Adrenal gland (tissue), 12 donors: ENCODE measurements around the gene FXYD2. TPM values are rescaled to one million over a fixed set of nuclear protein-coding genes. Genes with fewer than 3 reads are reported as not detected.

Source experiments
- DNase-seq, 7 donors: peaks; one replicate each; pipeline ENCODE4 v3.0.0-alpha.2; 2019 to 2020
- H3K27ac ChIP-seq, 5 donors: fragments of 200-600 bp; sonication (generic) in 4 of 5; 1 replicate in 3 of 5; 2 replicates in 2 of 5; pipeline versions ENCODE4 v1.5.1 to v1.8.0; 2016 to 2020; ENCODE audit warnings: mild to moderate bottlenecking in 1 of 5
- H3K27me3 ChIP-seq: fragments of 200-600 bp; 2 replicates; pipeline ENCODE4 v1.8.0; 2021
- H3K36me3 ChIP-seq, 2 donors: fragments of 200-600 bp; replicated peaks in 1 of 2; 1 replicate in 1 of 2; 2 replicates in 1 of 2; pipeline versions ENCODE4 v1.5.1 to v1.8.0; 2018 to 2022
- H3K4me1 ChIP-seq, 2 donors: fragments of 200-600 bp; replicated peaks in 1 of 2; 1 replicate in 1 of 2; 2 replicates in 1 of 2; pipeline versions ENCODE4 v1.5.1 to v1.8.0; 2018 to 2021
- H3K4me3 ChIP-seq, 4 donors: fragments of 200-600 bp; sonication (generic) in 3 of 4; one replicate each; pipeline ENCODE4 v1.5.1; 2016 to 2018
- H3K9me3 ChIP-seq, 3 donors: fragments of 200-600 bp; sonication (generic) in 1 of 3; replicated peaks in 1 of 3; 1 replicate in 2 of 3; 2 replicates in 1 of 3; pipeline versions ENCODE4 v1.5.1 to v1.8.0; 2016 to 2021
- POLR2A ChIP-seq, 2 donors: fragments of 450-650 bp; IDR thresholded peaks; one replicate each; pipeline ENCODE4 v1.6.1; 2017; ENCODE audit warnings: antibody characterized with exemption in 2 of 2, mild to moderate bottlenecking in 2 of 2, moderate library complexity in 1 of 2
- WGBS, 4 donors: extraction: QIAGEN DNeasy Blood & Tissue Kit in 2 of 4; methylation state at CpG; one replicate each; pipeline versions ENCODE4 v1.1.5 to v1.1.7; 2013 to 2017; 5-methylcytosine and 5-hydroxymethylcytosine counted together
- intact Hi-C, 2 donors: fragments of 100-400 bp; cut with DNase I; formaldehyde crosslinking; loops; one replicate each; pipeline versions ENCODE4 v1.14.1 to v1.15.0; 2022 to 2023
- polyA plus RNA-seq, 3 donors: library from polyadenylated mRNA; stranded (reverse); fragments of 200-250 nt in 2 of 3; fragments of 350-450 nt in 1 of 3; fragmentation: Illumina TruSeq in 1 of 3; extraction: RNeasy Lipid Tissue Mini Kit (QIAGEN cat#74804) in 1 of 3; gene quantifications; one replicate each; pipeline ENCODE4 v1.2.3, GENCODE V29; 2013 to 2014
- total RNA-seq, 9 donors: library from RNA; depleted of rRNA in 4 of 9; stranded (reverse); fragments of >200 nt in 4 of 9; fragments of 120-200 nt in 1 of 9; fragmentation: NEBNext Ultra II Directional in 1 of 9; extraction: Animal tissue kit (Norgen Biotek cat#: 25700) in 1 of 9; gene quantifications; one replicate each; pipeline versions ENCODE4 v1.1.0 to v1.2.4, GENCODE V29; 2013 to 2023
- TF ChIP-seq, protein P1 (sequence below), 6 experiments: fragments of 450-650 bp in 4 of 6; fragments of 200-600 bp in 2 of 6; sonication (generic) in 1 of 6; IDR thresholded peaks; 1 replicate in 5 of 6; 2 replicates in 1 of 6; pipeline versions ENCODE4 v1.5.1 to v1.8.0; 2016 to 2021; ENCODE audit warnings: antibody characterized with exemption in 6 of 6, mild to moderate bottlenecking in 2 of 6, moderate library complexity in 1 of 6
- donor health status: healthy with polysubstance abuse.
- donor health status: Bipolar disorder and iron deficiency.
- donor health status: DM: yes; HTN: yes; CAD: no.
- donor health status: DM: no; HTN: no; CAD: no.
- donor health status: DM: no; HTN: no; CAD: no.
- donor health status: DM: yes; HTN: yes; CAD: no.

FXYD2 gene
- total and polyA plus RNA-seq, 12 donors: 0.27 to 11.3 (median 2.7) TPM; not detected in 2

DNA sequence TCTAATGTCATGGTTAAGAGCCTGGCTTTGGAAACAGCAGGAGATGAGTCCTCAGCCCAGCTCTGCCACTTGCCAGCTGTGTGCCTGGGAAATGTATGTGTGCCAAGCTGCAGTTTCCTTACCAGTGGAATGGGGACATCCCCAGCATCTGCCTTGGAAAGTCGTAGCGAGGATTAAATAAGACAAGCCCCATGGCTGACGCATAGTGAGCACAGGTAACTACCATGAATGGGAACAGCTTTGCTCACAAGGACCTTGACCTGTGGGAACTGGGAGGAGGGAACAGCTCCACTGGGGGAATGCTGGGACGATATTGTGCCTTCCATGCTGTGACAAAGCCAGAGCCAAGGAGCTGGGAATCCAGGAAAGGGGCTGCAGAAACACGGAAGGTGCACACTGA lies 24.9 kb downstream of the FXYD2 start:
- intact Hi-C loops: no loop called here
- Histone ChIP-seq H3K4me1 (peaks cover 8 to 11% of the 10 kb centered on the region in 2 donors), H3K36me3 (no peaks in the 10 kb centered on the region), H3K27ac (no peak overlapping the region), H3K27me3 (peaks cover 27% of the 10 kb centered on the region), H3K4me3 (no peak overlapping the region), H3K9me3 (no peaks in the 10 kb centered on the region)
- 57 to 76% (median 73%) methylated on average over 5 of the region's 5 CpGs for WGBS, 4 donors
- TF ChIP-seq, protein P1, sequence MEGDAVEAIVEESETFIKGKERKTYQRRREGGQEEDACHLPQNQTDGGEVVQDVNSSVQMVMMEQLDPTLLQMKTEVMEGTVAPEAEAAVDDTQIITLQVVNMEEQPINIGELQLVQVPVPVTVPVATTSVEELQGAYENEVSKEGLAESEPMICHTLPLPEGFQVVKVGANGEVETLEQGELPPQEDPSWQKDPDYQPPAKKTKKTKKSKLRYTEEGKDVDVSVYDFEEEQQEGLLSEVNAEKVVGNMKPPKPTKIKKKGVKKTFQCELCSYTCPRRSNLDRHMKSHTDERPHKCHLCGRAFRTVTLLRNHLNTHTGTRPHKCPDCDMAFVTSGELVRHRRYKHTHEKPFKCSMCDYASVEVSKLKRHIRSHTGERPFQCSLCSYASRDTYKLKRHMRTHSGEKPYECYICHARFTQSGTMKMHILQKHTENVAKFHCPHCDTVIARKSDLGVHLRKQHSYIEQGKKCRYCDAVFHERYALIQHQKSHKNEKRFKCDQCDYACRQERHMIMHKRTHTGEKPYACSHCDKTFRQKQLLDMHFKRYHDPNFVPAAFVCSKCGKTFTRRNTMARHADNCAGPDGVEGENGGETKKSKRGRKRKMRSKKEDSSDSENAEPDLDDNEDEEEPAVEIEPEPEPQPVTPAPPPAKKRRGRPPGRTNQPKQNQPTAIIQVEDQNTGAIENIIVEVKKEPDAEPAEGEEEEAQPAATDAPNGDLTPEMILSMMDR (IDR thresholded peaks at IDR 0.05): no peak
- no peak for TF ChIP-seq POLR2A (IDR thresholded peaks at IDR 0.05)
- no peak for DNase-seq

DNA sequence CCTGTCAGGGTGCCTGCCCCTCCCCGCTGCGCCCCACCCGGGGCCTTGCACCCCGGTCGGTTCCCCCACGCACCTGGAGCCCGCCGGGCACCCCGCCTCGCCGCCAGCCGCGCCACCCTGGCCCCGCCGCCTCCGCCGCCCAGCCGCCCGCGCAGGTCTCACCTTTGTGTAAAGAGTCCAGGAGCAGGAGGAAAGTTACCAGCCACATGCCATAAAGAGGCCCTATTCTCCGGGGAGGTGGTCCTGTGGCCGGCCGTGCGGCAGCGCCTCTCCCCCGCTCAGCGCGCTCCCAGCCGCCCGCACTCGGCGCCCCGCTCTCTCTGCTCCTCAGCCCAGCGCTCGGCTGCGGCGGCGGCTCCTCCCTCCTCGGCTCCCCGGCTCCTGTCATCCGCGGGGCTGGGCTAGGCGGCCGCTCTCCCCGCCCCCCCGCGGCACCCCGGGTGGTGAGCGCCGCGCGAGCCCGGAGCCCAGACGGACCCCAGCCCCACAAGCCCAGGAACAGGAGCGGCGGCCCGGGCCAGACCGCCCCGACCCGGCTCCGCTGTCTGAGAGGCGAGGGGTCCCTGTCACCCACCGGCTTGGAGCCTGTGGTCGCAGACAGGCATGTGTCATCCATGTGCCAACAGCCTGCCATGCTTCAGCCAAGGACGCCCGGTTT lies 27.5 kb downstream of the FXYD2 start, which contains the start of gene DSCAML1:
Gene DSCAML1 (minus strand): TSS at position 345 of the 658 bp plus-strand sequence. CDS start 137 bp downstream, at position 208.
- no peak within 1 kb of the TSS for H3K27ac ChIP-seq
- DNase-seq: peak in 1 of 7 donors; percentile 10
- peaks cover 31% of the 10 kb centered on the region for H3K27me3 ChIP-seq
- WGBS, 4 donors: 0 to 7% (median 4%) methylated on average over 3 to 66 of the region's 66 CpGs
- no peaks in the 10 kb centered on the region for H3K36me3 ChIP-seq
- H3K4me1 ChIP-seq: peaks cover 8 to 11% of the 10 kb centered on the region in 2 donors
- no peaks in the 10 kb centered on the region for H3K9me3 ChIP-seq
- TF ChIP-seq, protein P1 (IDR thresholded peaks at IDR 0.05): no peak
- no peak for TF ChIP-seq POLR2A (IDR thresholded peaks at IDR 0.05)
- peak within 1 kb of the TSS in 2 of 4 donors; percentile 6 to 36 for H3K4me3 ChIP-seq
- intact Hi-C loops: no loop called here

DNA sequence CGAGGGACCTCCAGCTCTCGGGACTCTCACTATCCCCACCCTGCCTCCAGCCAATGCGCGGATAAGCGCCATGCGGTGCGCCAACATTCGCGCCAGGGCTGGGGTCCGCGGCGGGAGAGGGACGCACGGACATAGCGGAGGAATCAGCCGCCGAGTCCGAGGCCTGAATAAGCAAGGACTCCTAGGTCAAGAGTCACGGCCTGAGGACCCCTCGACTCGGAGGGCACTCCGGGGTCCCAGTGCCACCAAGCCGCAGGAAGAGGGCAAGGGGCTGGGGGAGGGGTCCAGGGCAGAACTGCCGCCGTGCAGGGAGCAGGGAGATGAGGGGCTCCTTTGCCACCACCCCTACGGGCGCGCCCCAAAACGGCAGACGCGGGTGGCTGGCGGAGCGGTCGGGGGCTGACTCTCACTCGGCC lies 28.1 kb downstream of the FXYD2 start:
- no peak for TF ChIP-seq POLR2A (IDR thresholded peaks at IDR 0.05)
- no peak overlapping the region for H3K27ac ChIP-seq
- 2 to 5% (median 3%) methylated on average over 8 to 35 of the region's 35 CpGs for WGBS, 4 donors
- intact Hi-C loops: no loop called here
- H3K27me3 ChIP-seq: peaks cover 31% of the 10 kb centered on the region
- no peaks in the 10 kb centered on the region for H3K36me3 ChIP-seq
- H3K4me1 ChIP-seq: peaks cover 8 to 11% of the 10 kb centered on the region in 2 donors
- H3K4me3 ChIP-seq: peak overlapping the region in 2 of 4 donors; percentile 6 to 36
- H3K9me3 ChIP-seq: no peaks in the 10 kb centered on the region
- DNase-seq: no peak

DNA sequence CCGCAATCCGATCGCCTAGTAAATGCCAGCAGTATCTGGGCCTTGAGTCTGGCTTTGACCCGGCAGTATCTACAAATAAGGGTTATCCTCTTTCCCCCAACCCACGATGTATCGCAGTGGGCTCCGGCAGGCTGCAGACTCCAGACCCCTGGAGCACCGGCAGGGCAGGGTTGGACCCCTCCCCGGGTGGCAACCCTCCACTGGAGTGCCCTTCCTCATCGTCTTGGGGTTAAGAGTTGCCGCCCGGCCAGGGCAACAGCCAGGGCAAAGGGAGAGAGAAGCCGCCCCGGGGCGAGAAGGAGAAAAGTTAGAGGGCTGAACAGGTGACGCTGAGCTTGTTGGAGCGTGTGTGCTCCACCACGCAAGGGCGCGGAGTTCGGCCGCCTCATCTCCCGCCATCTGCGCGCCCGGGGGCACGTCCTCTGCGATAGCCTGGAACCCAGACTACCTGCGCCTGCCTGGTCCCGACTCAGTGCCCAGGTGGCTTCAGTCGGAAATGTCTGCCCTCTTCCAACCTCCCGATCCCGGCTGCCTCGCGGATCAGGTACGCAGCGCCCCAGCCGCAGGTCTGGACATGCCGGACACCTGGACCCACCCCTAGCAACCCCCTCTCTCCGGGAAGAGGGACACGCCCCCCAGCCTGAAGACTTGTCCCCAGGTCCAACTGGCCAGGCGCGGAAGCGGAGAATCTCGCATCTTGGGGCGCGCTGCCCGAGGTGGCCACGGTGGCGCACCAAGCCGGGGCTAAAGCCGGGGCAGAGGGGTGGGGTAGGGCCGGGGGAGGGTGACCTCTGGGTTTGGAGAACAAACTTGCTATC lies 28.7 kb downstream of the FXYD2 start:
- 6 to 12% (median 7%) methylated on average over 26 to 53 of the region's 53 CpGs for WGBS, 4 donors
- Histone ChIP-seq H3K36me3 (no peaks in the 10 kb centered on the region), H3K9me3 (no peaks in the 10 kb centered on the region), H3K27me3 (peaks cover 31% of the 10 kb centered on the region), H3K4me1 (peaks cover 8 to 11% of the 10 kb centered on the region in 2 donors), H3K27ac (no peak overlapping the region), H3K4me3 (peak overlapping the region in 1 of 4 donors; percentile 6)
- intact Hi-C loops: no loop called here
- no peak for DNase-seq
- no peak for TF ChIP-seq POLR2A (IDR thresholded peaks at IDR 0.05)
- TF ChIP-seq, protein P1 (IDR thresholded peaks at IDR 0.05): no peak
